GM20000 (cell line): ENCODE results near the gene GABRB1.
A peak's percentile ranks its signal among the peaks of the same experiment; 100 is the strongest.

ENCODE experiments used
- DNase-seq: peaks from one replicate; pipeline ENCODE4 v3.0.0; 2012; ENCODE audit warnings: low spot score
- CTCF ChIP-seq: IDR thresholded peaks from 2 replicates; pipeline ENCODE4 v1.5.1; 2012; ENCODE audit warnings: mild to moderate bottlenecking, control low read depth; ENCODE audit errors: extremely low read depth, missing control alignments

Gene GABRB1

GRCh38 chr4:46999566-46999965, 31.8 kb upstream of the GABRB1 start:
- DNase-seq: no peak
- no peak for TF ChIP-seq CTCF

GRCh38 chr4:47000406-47000805, 31.0 kb upstream of the GABRB1 start:
- no peak for DNase-seq
- no peak for TF ChIP-seq CTCF

GRCh38 chr4:47002580-47002979, 28.8 kb upstream of the GABRB1 start:
- DNase-seq: no peak
- no peak for TF ChIP-seq CTCF

GRCh38 chr4:47010347-47010911, 20.9 kb upstream of the GABRB1 start:
- DNase-seq: no peak
- no peak for TF ChIP-seq CTCF

- peak; percentile 53 for DNase-seq
- TF ChIP-seq CTCF: no peak
These were observed 20.4 kb upstream of the GABRB1 start for GRCh38 chr4:47010912-47011446.

- TF ChIP-seq CTCF: no peak
- no peak for DNase-seq
These were observed 18.7 kb upstream of the GABRB1 start for GRCh38 chr4:47012676-47013075.

- no peak for TF ChIP-seq CTCF
- no peak for DNase-seq
These were observed 18.0 kb upstream of the GABRB1 start for GRCh38 chr4:47013373-47013772.
